ENCODE results near the gene RABGAP1.

DNA sequence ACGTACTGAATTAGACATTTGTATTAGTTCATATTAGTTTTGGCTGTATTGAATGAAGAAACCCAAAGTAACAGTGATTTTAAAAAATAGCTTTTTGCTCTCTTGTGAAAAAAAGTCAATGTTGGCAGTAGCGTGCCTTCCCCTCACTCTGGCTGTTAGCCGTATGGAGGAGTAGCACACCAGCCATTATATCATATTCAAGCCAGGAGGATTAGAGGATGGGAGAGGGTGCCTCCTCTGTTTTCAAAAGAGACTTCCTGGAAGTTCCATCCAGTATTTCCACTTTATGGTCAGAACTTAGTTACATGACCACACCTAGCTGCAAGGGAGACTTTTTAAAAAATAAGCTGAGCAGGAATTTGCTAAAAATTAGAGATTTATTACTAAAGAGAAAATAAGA, 133.8 kb downstream of the RABGAP1 start:
- TF ChIP-seq EZH2 (IDR thresholded peaks at IDR 0.05; ENCODE audit: insufficient read depth, low read length) = no peak
- TF ChIP-seq, protein P1, sequence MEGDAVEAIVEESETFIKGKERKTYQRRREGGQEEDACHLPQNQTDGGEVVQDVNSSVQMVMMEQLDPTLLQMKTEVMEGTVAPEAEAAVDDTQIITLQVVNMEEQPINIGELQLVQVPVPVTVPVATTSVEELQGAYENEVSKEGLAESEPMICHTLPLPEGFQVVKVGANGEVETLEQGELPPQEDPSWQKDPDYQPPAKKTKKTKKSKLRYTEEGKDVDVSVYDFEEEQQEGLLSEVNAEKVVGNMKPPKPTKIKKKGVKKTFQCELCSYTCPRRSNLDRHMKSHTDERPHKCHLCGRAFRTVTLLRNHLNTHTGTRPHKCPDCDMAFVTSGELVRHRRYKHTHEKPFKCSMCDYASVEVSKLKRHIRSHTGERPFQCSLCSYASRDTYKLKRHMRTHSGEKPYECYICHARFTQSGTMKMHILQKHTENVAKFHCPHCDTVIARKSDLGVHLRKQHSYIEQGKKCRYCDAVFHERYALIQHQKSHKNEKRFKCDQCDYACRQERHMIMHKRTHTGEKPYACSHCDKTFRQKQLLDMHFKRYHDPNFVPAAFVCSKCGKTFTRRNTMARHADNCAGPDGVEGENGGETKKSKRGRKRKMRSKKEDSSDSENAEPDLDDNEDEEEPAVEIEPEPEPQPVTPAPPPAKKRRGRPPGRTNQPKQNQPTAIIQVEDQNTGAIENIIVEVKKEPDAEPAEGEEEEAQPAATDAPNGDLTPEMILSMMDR (IDR thresholded peaks at IDR 0.05; ENCODE audit: insufficient read depth, low read depth, low read length) = no peak

Measured in astrocyte (in vitro differentiated cells and primary cell).